ENCODE data around the gene MET. TPM values are rescaled to one million over a fixed set of nuclear protein-coding genes. Genes with fewer than 3 reads are reported as not detected.
A peak's percentile ranks its signal among the peaks of the same experiment; 100 is the strongest.

Gene MET
- total RNA-seq, 1 donor from 2014 or later = 23.6 TPM

DNA sequence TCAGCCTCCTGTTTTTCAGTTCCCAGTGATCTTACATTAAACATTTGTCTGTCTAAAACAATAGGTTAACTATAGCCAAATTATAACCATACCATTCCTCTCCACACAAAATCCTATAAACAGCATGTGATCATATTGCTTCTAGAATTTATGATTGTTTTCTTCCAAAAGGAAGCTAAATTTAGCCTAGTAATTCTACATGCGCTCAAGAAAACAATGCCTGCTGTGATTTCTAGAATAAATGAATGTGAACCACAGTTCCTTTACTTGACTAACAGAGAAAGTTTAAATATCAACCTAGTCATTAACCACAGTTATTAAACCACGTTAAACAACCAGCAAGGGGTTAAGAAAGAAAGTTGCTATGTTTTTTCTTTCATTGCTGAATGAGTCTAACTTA lies 26.4 kb downstream of the MET start:
- Mint-ChIP-seq H3K9me3 (ENCODE audit: low read depth) (no peaks in the 10 kb centered on the region), H3K4me1 (ENCODE audit: low read depth) (peaks cover 36% of the 10 kb centered on the region), H3K36me3 (ENCODE audit: low read depth) (peaks cover 10% of the 10 kb centered on the region), H3K4me3 (ENCODE audit: unreplicated experiment) (no peak overlapping the region), H3K27me3 (ENCODE audit: low read depth) (no peaks in the 10 kb centered on the region), H3K27ac (ENCODE audit: unreplicated experiment) (no peak overlapping the region)
- no peak for DNase-seq (ENCODE audit: low spot score)
- TF ChIP-seq, protein P1, sequence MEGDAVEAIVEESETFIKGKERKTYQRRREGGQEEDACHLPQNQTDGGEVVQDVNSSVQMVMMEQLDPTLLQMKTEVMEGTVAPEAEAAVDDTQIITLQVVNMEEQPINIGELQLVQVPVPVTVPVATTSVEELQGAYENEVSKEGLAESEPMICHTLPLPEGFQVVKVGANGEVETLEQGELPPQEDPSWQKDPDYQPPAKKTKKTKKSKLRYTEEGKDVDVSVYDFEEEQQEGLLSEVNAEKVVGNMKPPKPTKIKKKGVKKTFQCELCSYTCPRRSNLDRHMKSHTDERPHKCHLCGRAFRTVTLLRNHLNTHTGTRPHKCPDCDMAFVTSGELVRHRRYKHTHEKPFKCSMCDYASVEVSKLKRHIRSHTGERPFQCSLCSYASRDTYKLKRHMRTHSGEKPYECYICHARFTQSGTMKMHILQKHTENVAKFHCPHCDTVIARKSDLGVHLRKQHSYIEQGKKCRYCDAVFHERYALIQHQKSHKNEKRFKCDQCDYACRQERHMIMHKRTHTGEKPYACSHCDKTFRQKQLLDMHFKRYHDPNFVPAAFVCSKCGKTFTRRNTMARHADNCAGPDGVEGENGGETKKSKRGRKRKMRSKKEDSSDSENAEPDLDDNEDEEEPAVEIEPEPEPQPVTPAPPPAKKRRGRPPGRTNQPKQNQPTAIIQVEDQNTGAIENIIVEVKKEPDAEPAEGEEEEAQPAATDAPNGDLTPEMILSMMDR (IDR thresholded peaks at IDR 0.05) = no peak

DNA sequence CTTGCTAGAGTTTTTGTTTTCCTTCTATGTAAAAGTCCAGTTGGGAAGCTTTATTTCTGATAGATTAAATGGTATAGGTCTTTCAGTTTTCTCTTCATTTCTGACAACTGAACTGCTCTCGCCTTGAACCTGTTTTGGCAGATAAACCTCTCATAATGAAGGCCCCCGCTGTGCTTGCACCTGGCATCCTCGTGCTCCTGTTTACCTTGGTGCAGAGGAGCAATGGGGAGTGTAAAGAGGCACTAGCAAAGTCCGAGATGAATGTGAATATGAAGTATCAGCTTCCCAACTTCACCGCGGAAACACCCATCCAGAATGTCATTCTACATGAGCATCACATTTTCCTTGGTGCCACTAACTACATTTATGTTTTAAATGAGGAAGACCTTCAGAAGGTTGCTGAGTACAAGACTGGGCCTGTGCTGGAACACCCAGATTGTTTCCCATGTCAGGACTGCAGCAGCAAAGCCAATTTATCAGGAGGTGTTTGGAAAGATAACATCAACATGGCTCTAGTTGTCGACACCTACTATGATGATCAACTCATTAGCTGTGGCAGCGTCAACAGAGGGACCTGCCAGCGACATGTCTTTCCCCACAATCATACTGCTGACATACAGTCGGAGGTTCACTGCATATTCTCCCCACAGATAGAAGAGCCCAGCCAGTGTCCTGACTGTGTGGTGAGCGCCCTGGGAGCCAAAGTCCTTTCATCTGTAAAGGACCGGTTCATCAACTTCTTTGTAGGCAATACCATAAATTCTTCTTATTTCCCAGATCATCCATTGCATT lies 27.1 kb downstream of the MET start:
- peaks cover 10% of the 10 kb centered on the region for H3K36me3 Mint-ChIP-seq (ENCODE audit: low read depth)
- no peak overlapping the region for H3K27ac Mint-ChIP-seq (ENCODE audit: unreplicated experiment)
- H3K27me3 Mint-ChIP-seq (ENCODE audit: low read depth) = no peaks in the 10 kb centered on the region
- H3K9me3 Mint-ChIP-seq (ENCODE audit: low read depth) = no peaks in the 10 kb centered on the region
- no peak for DNase-seq (ENCODE audit: low spot score)
- TF ChIP-seq, protein P1 (IDR thresholded peaks at IDR 0.05) = no peak
- H3K4me1 Mint-ChIP-seq (ENCODE audit: low read depth) = peaks cover 33% of the 10 kb centered on the region
- H3K4me3 Mint-ChIP-seq (ENCODE audit: unreplicated experiment) = no peak overlapping the region

DNA sequence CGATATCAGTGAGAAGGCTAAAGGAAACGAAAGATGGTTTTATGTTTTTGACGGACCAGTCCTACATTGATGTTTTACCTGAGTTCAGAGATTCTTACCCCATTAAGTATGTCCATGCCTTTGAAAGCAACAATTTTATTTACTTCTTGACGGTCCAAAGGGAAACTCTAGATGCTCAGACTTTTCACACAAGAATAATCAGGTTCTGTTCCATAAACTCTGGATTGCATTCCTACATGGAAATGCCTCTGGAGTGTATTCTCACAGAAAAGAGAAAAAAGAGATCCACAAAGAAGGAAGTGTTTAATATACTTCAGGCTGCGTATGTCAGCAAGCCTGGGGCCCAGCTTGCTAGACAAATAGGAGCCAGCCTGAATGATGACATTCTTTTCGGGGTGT lies 27.7 kb downstream of the MET start:
- no peak overlapping the region for H3K27ac Mint-ChIP-seq (ENCODE audit: unreplicated experiment)
- no peaks in the 10 kb centered on the region for H3K9me3 Mint-ChIP-seq (ENCODE audit: low read depth)
- TF ChIP-seq, protein P1 (IDR thresholded peaks at IDR 0.05) = no peak
- H3K4me1 Mint-ChIP-seq (ENCODE audit: low read depth) = peaks cover 37% of the 10 kb centered on the region
- no peak overlapping the region for H3K4me3 Mint-ChIP-seq (ENCODE audit: unreplicated experiment)
- no peaks in the 10 kb centered on the region for H3K27me3 Mint-ChIP-seq (ENCODE audit: low read depth)
- H3K36me3 Mint-ChIP-seq (ENCODE audit: low read depth) = peaks cover 10% of the 10 kb centered on the region
- no peak for DNase-seq (ENCODE audit: low spot score)

DNA sequence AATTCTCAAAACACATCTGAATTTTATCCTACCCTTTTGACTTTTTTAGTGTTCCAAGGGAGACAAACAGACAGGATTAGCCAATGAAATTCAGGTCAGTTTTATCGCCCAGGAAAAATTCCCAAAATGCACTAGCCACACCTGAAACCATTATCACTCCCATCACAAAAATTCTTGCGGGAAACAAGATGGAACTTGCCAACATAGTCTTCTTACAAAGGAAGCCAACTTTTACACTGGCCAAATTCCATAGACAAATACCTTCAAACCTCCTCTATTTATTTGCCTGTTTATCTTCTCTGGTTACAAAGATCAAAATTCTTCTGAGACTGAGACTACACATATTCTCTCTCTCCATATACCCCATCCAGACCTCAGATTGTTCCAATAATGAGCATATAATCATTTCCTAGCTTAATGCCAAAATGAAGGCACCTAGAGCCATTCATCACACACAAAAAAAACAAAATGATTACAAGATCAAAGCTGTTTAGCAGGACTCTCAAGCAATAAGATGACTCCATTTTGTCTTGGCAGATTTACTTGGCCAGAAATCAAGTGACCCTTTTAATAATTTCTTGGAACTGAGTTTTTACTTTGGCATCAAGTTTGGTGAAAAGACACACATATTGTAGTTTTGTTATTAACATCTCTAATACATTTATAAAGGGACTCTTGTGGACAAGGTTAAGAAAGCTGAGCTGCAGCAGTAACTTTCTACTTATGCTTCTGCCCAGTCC lies 30.2 kb downstream of the MET start:
- Mint-ChIP-seq H3K36me3 (ENCODE audit: low read depth) (peaks cover 5% of the 10 kb centered on the region), H3K4me3 (ENCODE audit: unreplicated experiment) (no peak overlapping the region), H3K27me3 (ENCODE audit: low read depth) (no peaks in the 10 kb centered on the region), H3K9me3 (ENCODE audit: low read depth) (no peaks in the 10 kb centered on the region), H3K27ac (ENCODE audit: unreplicated experiment) (no peak overlapping the region), H3K4me1 (ENCODE audit: low read depth) (peaks cover 60% of the 10 kb centered on the region)
- DNase-seq (ENCODE audit: low spot score) = no peak
- TF ChIP-seq, protein P1 (IDR thresholded peaks at IDR 0.05) = no peak

DNA sequence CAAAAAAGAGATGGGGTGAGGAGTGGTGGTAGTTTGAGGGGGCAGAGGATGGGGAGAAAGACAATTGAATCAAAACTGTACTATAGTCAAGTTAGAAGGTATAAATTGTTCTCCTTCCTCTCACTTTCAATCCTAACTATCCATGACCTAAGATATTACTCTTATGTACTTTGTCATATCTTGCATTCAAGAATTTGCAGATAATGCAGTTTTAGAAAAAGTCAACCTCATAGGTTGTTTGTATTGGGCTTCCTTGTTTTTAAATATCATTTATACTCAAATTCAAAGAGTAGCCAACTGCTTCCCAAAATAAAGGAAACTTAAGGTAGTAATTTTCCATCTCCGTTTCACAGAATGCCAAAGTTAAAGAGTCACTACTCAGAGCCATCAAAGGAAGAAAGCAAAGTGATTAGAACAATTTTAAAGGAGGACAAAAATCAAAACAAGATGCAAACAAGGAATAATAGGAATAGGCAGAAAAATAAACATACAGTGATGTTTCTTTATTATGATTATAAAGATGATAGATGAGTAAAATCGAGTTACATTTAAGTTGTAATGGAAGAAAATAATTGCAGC lies 32.7 kb downstream of the MET start:
- no peak overlapping the region for H3K4me3 Mint-ChIP-seq (ENCODE audit: unreplicated experiment)
- no peaks in the 10 kb centered on the region for H3K36me3 Mint-ChIP-seq (ENCODE audit: low read depth)
- TF ChIP-seq, protein P1 (IDR thresholded peaks at IDR 0.05) = no peak
- H3K9me3 Mint-ChIP-seq (ENCODE audit: low read depth) = no peaks in the 10 kb centered on the region
- peak overlapping the region; percentile 46 for H3K27ac Mint-ChIP-seq (ENCODE audit: unreplicated experiment)
- no peaks in the 10 kb centered on the region for H3K27me3 Mint-ChIP-seq (ENCODE audit: low read depth)
- DNase-seq (ENCODE audit: low spot score) = no peak
- H3K4me1 Mint-ChIP-seq (ENCODE audit: low read depth) = peaks cover 66% of the 10 kb centered on the region

Data from chondrocyte (in vitro differentiated cells).